VCaP (cell line): ENCODE results near the gene SEC11C.

Experiments used
- H3K27ac ChIP-seq: fragments of 450-650 bp; 2 replicates; pipeline ENCODE4 v1.5.1; 2017
- TF ChIP-seq, protein P1 (sequence below): fragments of 450-650 bp; conservative IDR thresholded peaks from 2 replicates; pipeline ENCODE4 v1.5.1; 2017; ENCODE audit warnings: mild to moderate bottlenecking, moderate library complexity

The SEC11C gene

DNA sequence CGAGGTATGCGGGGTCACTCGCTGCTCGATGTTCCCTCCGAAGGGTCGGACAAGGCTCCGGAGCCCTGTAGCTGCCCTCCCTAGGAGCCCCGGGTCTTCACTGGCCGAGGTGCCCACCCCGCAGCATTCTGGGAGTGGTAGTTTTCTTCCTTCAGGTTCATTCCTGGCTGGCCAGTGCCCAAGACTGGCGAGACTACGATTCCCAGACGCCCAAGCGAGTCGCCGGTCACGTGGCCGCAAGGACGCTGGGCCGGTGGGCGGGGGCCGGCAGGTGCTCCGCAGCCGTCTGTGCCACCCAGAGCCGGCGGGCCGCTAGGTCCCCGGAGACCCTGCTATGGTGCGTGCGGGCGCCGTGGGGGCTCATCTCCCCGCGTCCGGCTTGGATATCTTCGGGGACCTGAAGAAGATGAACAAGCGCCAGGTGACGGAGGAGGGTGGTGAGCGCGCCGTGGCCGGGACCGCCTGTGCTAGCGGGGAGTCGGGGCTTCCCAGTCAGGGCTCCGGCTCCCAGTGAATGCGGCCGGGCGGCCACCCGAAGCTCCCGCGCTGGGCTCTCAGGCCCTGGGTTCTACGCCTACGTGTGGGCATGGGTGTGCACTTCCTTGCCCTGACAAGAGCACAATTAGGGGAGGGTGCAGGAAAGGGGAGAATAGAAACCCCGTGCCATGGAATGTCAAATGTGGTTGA, at the start of gene SEC11C:
Gene SEC11C, plus strand, starts transcription at position 270 of the 687 bp plus-strand sequence. Its CDS starts 65 bp downstream, at position 335.
- peak within 1 kb of the TSS; percentile 85 for H3K27ac ChIP-seq
- TF ChIP-seq, protein P1, sequence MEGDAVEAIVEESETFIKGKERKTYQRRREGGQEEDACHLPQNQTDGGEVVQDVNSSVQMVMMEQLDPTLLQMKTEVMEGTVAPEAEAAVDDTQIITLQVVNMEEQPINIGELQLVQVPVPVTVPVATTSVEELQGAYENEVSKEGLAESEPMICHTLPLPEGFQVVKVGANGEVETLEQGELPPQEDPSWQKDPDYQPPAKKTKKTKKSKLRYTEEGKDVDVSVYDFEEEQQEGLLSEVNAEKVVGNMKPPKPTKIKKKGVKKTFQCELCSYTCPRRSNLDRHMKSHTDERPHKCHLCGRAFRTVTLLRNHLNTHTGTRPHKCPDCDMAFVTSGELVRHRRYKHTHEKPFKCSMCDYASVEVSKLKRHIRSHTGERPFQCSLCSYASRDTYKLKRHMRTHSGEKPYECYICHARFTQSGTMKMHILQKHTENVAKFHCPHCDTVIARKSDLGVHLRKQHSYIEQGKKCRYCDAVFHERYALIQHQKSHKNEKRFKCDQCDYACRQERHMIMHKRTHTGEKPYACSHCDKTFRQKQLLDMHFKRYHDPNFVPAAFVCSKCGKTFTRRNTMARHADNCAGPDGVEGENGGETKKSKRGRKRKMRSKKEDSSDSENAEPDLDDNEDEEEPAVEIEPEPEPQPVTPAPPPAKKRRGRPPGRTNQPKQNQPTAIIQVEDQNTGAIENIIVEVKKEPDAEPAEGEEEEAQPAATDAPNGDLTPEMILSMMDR: no peak

DNA sequence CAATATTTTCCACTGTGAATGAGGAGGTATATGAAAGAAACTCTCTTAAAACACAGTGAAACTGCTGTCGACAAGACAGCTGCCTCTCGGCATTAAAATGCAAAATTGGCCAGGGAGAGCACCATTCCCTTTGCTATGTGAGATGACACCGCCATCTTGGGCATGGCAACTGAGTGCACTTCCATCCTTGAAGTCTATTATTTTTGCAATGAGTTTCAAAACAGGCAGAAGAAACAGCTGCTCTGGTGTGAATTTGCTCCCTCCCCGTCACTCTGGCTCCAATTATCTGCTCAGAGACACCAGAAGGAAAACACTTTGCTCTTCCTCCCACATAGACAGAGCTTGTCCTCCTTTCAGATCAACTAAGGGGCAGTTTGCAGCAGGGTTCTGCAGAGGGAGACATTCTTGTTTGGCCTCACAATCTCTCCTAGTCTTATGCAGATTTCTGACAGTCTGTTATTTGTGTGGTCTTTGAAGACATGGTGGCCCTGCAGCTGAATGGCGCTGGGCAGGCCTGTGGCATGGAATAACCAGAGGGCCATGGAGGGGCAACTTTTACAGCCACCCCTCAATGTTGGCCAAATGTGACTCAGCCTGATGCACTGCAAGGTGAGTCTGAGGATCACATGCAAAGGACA, 48.6 kb upstream of the SEC11C start:
- H3K27ac ChIP-seq: no peak overlapping the region
- TF ChIP-seq, protein P1: no peak

DNA sequence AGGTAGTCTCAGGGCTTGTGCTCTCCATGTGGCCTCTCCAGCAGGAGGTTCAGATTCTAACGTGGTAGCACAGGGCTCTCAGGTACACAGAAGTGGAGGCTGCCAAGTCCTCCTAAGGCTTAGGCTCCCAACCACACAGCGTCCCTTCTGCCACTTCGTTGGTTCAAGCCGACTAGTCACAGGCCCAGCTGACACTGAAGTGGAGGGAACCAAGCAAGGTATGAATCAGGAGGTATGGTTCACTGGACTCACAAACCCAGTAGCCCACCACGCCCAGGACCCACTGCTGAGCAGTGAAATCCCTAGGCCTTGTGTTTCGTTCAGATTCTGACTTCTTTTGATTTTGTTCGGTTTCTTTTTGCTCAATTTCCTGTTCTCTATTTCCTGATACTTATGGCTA, 46.0 kb upstream of the SEC11C start:
- no peak overlapping the region for H3K27ac ChIP-seq
- TF ChIP-seq, protein P1: no peak

DNA sequence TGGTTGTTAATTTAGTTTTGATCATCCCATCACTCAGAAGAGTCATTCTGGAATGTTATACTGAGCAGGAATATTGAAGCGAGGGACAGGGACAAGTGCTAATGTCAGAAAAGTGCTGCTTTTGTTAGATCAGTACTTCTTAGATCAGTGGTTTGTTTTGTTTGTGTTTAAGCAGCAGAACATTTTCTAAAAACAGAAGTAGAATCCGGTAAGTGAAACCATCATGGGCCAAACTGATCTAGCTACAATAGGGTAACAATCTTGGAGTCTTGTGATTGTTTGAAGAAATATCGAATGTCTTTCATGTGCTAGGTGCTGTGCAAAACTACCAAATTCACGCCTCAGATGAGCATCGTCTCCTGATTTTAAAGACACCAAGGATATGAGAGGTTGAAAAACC, 45.1 kb upstream of the SEC11C start:
- H3K27ac ChIP-seq: peak overlapping the region; percentile 91
- TF ChIP-seq, protein P1: no peak

DNA sequence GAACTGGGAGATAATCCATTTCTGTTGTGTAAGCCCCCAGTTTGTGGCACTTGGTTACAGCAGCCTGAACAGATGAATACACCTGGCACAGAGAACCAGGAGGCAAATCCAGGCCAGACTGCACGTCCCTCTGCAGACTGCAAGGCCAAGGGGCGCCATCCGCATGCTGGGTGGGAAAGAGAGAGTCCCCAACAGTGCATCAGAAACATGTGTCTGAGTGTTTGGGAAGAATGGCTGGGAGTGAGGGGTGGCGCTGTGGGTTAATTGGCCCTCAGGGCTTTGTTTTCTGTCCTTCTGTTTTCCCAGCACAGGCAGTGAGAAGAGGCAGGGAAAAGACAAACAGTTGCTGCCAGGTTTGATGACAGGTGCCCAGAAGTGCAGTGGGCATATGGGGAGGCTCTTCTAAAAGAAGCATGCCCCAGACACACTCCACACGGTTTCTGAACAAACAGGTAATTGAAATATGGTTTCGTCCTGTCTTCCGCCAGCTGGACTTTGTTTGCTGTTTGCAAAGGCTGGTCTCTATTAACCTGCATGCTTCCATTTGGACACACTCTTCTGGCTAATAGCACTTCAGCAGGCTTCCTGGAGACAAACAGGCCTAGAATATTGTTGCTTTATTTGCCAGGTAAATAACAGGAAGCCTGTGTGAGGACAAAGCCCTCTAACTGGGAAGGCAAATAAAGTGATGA, 43.4 kb upstream of the SEC11C start:
- TF ChIP-seq, protein P1: peak; percentile 25
- peak overlapping the region; percentile 91 for H3K27ac ChIP-seq

DNA sequence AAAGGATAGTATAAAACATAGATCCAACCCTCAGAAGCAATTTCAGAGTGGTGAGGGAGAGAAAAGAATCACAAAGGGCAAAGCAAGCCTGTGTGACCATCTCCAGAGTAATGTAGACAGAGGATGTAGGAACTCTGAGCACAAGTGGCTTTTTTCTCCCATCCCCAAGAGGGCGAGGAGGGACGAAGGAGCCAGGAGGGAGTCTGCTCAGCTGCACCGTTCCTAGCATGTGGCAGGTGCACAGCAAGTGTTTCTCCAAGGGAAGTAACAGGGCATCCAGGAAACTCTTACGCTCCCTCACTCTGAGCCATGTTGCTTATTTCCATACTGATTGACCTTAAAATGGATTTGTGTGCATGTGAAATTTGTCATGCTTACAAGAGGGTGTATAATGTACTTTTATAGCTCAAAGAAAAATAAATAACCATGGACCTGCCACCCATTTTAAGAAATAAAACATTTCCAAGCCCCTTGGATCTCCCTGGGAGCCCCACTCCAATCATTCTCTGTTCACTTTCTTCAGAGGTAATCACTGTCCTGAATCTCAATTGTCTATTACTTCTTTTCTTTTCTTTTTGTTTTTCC, 37.8 kb upstream of the SEC11C start:
- TF ChIP-seq, protein P1: no peak
- no peak overlapping the region for H3K27ac ChIP-seq

DNA sequence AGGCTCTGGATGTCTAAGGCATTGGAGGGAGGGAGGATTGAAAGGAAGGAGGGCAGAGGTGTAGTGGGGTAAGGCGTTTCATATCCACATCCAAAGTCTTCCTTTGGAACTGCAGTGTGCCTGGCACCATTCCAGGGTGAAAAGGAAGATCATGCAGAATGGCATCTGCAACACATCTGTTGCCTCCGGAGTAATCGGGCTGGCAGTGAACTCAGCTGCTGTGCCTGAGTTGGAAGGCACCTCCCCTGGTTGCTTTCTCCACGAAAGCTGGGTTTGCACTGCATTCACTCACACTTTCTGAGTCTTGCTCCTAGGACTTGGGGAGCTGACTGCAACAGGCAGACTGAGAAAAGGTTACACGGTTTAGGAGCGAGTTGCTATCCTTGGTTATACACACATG, 30.3 kb upstream of the SEC11C start:
- H3K27ac ChIP-seq: no peak overlapping the region
- TF ChIP-seq, protein P1: no peak
